Subcutaneous abdominal adipose tissue (tissue), 5 donors: Measurements from ENCODE around the gene CNTNAP2.

Experiments used
- H3K27ac ChIP-seq: one replicate; pipeline ENCODE4 v1.7.0; 2013; ENCODE audit warnings: low read depth, mild to moderate bottlenecking, inconsistent platforms, low read length, moderate library complexity
- H3K27me3 ChIP-seq, 5 donors: one replicate each; pipeline ENCODE4 v1.7.0; 2013; ENCODE audit warnings: low read length in 5 of 5, inconsistent platforms in 1 of 5; ENCODE audit not compliant: control insufficient read depth in 5 of 5, insufficient read depth in 4 of 5
- H3K36me3 ChIP-seq, 5 donors: one replicate each; pipeline ENCODE4 v1.7.0; 2013; ENCODE audit warnings: low read length in 5 of 5; ENCODE audit not compliant: control insufficient read depth in 5 of 5, insufficient read depth in 5 of 5
- H3K4me1 ChIP-seq, 5 donors: one replicate each; pipeline ENCODE4 v1.7.0; 2013; ENCODE audit warnings: low read length in 5 of 5, mild to moderate bottlenecking in 3 of 5, moderate library complexity in 1 of 5; ENCODE audit not compliant: control insufficient read depth in 5 of 5, insufficient read depth in 5 of 5
- H3K4me3 ChIP-seq, 5 donors: one replicate each; pipeline ENCODE4 v1.7.0; 2013; ENCODE audit warnings: low read length in 5 of 5, low read depth in 1 of 5
- H3K9ac ChIP-seq, 5 donors: one replicate each; pipeline ENCODE4 v1.7.0; 2013; ENCODE audit warnings: low read length in 5 of 5, mild to moderate bottlenecking in 4 of 5, moderate library complexity in 3 of 5
- H3K9me3 ChIP-seq, 5 donors: one replicate each; pipeline ENCODE4 v1.7.0; 2013; ENCODE audit warnings: low read length in 5 of 5; ENCODE audit not compliant: control insufficient read depth in 5 of 5
- donor health status: healthy.
- donor health status: healthy.
- donor health status: healthy.
- donor health status: healthy.
- donor health status: healthy.

Gene CNTNAP2

GRCh38 chr7:146346096-146346495, 229.5 kb downstream of the CNTNAP2 start:
- peaks cover 0 to 6% (median 0%) of the 10 kb centered on the region in 5 donors for H3K9me3 ChIP-seq
- H3K36me3 ChIP-seq, result no peaks in the 10 kb centered on the region
- no peak overlapping the region for H3K27ac ChIP-seq
- no peaks in the 10 kb centered on the region for H3K27me3 ChIP-seq
- H3K9ac ChIP-seq, result no peak overlapping the region
- no peak overlapping the region for H3K4me3 ChIP-seq
- no peaks in the 10 kb centered on the region for H3K4me1 ChIP-seq

GRCh38 chr7:146355216-146355615, 238.6 kb downstream of the CNTNAP2 start:
- H3K36me3 ChIP-seq, result no peaks in the 10 kb centered on the region
- no peaks in the 10 kb centered on the region for H3K27me3 ChIP-seq
- peaks cover 0 to 4% (median 0%) of the 10 kb centered on the region in 5 donors for H3K9me3 ChIP-seq
- no peaks in the 10 kb centered on the region for H3K4me1 ChIP-seq
- H3K27ac ChIP-seq, result no peak overlapping the region
- no peak overlapping the region for H3K9ac ChIP-seq
- no peak overlapping the region for H3K4me3 ChIP-seq

GRCh38 chr7:146359176-146359575, 242.6 kb downstream of the CNTNAP2 start:
- Histone ChIP-seq H3K9me3 (no peaks in the 10 kb centered on the region), H3K36me3 (no peaks in the 10 kb centered on the region), H3K27me3 (no peaks in the 10 kb centered on the region), H3K27ac (no peak overlapping the region), H3K9ac (no peak overlapping the region), H3K4me3 (no peak overlapping the region), H3K4me1 (no peaks in the 10 kb centered on the region)

- no peaks in the 10 kb centered on the region for H3K4me1 ChIP-seq
- no peaks in the 10 kb centered on the region for H3K9me3 ChIP-seq
- H3K4me3 ChIP-seq, result no peak overlapping the region
- no peak overlapping the region for H3K9ac ChIP-seq
- no peaks in the 10 kb centered on the region for H3K36me3 ChIP-seq
- H3K27me3 ChIP-seq, result no peaks in the 10 kb centered on the region
- H3K27ac ChIP-seq, result no peak overlapping the region
Measured at GRCh38 chr7:146366938-146367337, 250.3 kb downstream of the CNTNAP2 start.

GRCh38 chr7:146370171-146370570, 253.6 kb downstream of the CNTNAP2 start:
- H3K27me3 ChIP-seq, result no peaks in the 10 kb centered on the region
- H3K4me3 ChIP-seq, result no peak overlapping the region
- no peaks in the 10 kb centered on the region for H3K9me3 ChIP-seq
- H3K27ac ChIP-seq, result no peak overlapping the region
- no peaks in the 10 kb centered on the region for H3K4me1 ChIP-seq
- H3K9ac ChIP-seq, result no peak overlapping the region
- no peaks in the 10 kb centered on the region for H3K36me3 ChIP-seq

- Histone ChIP-seq H3K9me3 (no peaks in the 10 kb centered on the region), H3K27me3 (no peaks in the 10 kb centered on the region), H3K27ac (no peak overlapping the region), H3K9ac (no peak overlapping the region), H3K4me1 (no peaks in the 10 kb centered on the region), H3K36me3 (no peaks in the 10 kb centered on the region), H3K4me3 (no peak overlapping the region)
Measured at GRCh38 chr7:146375170-146375569, 258.6 kb downstream of the CNTNAP2 start.

GRCh38 chr7:146378196-146378595, 261.6 kb downstream of the CNTNAP2 start:
- no peak overlapping the region for H3K9ac ChIP-seq
- no peaks in the 10 kb centered on the region for H3K9me3 ChIP-seq
- H3K36me3 ChIP-seq, result no peaks in the 10 kb centered on the region
- H3K27me3 ChIP-seq, result no peaks in the 10 kb centered on the region
- H3K27ac ChIP-seq, result no peak overlapping the region
- no peaks in the 10 kb centered on the region for H3K4me1 ChIP-seq
- no peak overlapping the region for H3K4me3 ChIP-seq

GRCh38 chr7:146387140-146387539, 270.5 kb downstream of the CNTNAP2 start:
- H3K27me3 ChIP-seq, result no peaks in the 10 kb centered on the region
- H3K4me1 ChIP-seq, result no peaks in the 10 kb centered on the region
- no peak overlapping the region for H3K4me3 ChIP-seq
- H3K9me3 ChIP-seq, result no peaks in the 10 kb centered on the region
- H3K9ac ChIP-seq, result no peak overlapping the region
- no peak overlapping the region for H3K27ac ChIP-seq
- no peaks in the 10 kb centered on the region for H3K36me3 ChIP-seq

GRCh38 chr7:146388928-146389327, 272.3 kb downstream of the CNTNAP2 start:
- H3K9ac ChIP-seq, result no peak overlapping the region
- H3K27ac ChIP-seq, result no peak overlapping the region
- H3K36me3 ChIP-seq, result no peaks in the 10 kb centered on the region
- H3K4me3 ChIP-seq, result no peak overlapping the region
- no peaks in the 10 kb centered on the region for H3K27me3 ChIP-seq
- no peaks in the 10 kb centered on the region for H3K4me1 ChIP-seq
- H3K9me3 ChIP-seq, result no peaks in the 10 kb centered on the region

GRCh38 chr7:146393346-146393745, 276.7 kb downstream of the CNTNAP2 start:
- Histone ChIP-seq H3K27me3 (no peaks in the 10 kb centered on the region), H3K4me3 (no peak overlapping the region), H3K4me1 (no peaks in the 10 kb centered on the region), H3K27ac (no peak overlapping the region), H3K36me3 (no peaks in the 10 kb centered on the region), H3K9me3 (no peaks in the 10 kb centered on the region), H3K9ac (no peak overlapping the region)

- Histone ChIP-seq H3K27me3 (no peaks in the 10 kb centered on the region), H3K4me3 (no peak overlapping the region), H3K9ac (no peak overlapping the region), H3K4me1 (no peaks in the 10 kb centered on the region), H3K9me3 (no peaks in the 10 kb centered on the region), H3K36me3 (no peaks in the 10 kb centered on the region), H3K27ac (no peak overlapping the region)
Measured at GRCh38 chr7:146397141-146397540, 280.5 kb downstream of the CNTNAP2 start.
